Measurements from ENCODE around the gene TBC1D7.

Gene TBC1D7

DNA sequence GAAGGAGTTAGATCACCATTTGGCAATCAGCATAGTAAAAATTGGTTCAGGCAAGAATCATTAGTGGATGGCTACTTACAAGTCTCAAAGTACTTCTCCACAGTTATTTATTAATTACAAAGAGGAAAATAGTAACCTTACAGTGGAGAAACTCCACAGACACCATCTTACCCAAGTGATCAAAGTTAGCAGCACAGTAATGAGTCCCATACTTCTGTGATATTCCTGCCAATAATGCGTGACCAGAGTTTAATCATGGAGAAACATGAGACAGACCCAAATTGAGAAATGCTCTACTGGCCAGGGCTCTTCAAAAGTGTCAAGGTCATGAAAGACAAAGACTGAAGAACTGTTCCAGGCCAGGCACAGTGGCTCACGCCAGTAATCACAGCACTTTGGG, 9.5 kb downstream of the TBC1D7 start:
- no peak for FAIRE-seq

DNA sequence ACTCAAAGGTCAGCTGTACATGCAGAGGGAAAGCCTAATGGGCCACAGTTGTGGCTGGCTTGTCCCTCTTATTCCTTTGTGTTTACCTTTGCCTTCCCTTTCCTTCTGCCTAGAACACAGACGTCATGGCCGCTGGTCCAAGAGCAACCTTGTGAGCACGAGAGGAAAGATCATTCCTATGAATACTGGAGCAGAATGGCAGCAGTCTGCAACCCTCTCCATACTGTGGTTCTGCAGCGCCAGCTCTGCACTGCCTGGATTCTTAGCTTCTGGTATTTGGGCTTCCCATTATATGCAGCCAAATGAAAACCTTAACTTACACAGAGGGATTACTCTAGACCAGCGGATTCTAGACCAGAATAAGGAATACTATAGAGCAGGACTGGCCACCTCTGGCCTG, 12.4 kb downstream of the TBC1D7 start:
- FAIRE-seq, result no peak

DNA sequence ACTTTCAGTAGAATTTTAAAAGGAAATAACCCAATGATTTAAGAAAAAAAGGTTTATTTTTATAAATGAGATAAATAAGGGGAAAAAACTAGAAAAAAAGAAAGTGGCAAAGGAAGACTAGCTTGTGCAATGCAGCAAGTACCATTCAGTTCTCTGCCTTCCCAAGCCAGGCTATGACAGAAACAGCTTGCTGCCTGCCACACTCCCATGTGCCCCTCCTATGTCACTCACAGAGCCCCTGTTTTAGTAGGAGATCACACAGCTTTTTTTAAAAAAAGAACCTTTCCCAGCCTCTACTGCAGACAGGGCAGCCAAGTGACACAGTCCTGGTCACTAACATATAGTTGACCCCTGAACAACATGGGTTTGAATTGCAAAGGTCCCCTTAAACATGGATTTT, 13.5 kb downstream of the TBC1D7 start:
- FAIRE-seq, result no peak

DNA sequence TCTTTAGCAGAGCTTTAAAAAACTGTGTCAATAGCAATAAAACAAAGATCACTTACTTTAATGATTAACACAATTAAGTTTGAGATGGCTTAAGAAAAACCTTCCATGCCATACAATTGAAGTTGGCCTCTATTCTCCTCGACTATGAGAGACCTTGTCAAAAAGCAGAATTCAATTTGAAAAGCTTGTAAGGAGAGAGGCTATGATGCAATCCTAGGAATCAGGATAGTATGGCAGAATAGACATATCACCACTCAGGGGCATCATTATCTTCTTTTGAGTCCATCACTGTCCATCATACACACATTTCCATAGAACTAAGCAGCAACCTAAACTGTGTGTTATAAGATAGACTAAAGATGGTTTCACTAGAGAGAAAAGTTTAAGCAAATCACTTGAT, 17.2 kb downstream of the TBC1D7 start:
- FAIRE-seq, result no peak

DNA sequence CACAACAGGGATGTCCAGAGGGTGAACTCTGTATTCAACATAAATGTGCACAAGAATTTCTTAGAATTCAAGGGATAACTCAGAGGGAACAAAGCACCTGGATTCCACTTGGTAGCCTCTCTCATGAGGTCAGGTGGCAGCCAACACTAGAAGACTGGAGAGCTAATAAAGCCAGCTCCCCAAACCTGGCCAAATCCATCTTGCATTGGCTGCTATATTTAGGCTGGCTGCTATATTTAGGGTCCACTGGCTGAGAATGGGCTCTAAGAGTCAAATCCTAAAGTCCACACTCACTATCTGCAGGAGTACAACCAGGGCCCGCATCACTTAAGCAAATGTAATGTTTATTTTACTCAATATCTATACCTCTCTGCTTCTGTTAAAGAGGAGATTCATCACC, 20.0 kb downstream of the TBC1D7 start:
- no peak for FAIRE-seq

DNA sequence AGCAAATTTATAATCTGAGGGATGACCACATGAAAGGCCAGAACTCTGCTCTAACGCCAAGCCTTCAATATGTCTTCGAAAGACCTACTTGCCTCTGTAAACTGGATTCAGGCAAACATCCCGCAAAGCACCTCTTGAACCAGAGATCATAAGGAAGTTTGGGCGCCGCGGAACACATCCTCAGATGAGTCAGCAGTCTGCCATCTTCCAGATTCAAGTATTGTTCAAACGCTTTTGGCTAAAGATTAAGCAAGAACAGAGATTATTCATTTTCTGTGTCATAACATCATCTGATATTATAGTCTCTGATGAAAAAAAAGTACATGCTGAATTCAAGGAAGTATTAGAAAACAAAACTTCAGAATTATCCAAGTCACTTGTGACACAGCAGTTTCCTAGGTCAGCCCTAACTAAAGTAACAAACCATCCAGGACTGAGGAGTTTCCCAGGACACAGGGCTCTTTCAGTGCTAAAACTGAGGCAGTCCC, 20.8 kb downstream of the TBC1D7 start:
- FAIRE-seq, result no peak

DNA sequence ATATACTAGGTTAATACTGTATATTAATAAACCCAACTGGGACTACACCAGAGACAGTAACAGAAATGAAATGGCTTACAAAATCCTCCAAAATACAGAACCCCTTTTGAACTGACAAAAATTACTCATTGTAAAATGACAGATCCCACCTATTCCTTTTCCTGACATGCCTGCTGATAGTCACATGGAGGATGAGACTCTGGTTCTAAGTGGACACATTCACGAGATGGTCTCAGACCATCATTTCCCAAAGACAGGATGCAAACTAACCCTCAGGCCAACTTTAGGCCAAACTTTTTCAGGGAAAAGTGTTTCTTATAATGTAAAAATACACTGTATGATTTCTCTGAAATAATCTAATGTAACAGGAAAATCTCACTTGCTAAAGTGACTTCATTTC, 22.5 kb downstream of the TBC1D7 start:
- FAIRE-seq, result no peak

DNA sequence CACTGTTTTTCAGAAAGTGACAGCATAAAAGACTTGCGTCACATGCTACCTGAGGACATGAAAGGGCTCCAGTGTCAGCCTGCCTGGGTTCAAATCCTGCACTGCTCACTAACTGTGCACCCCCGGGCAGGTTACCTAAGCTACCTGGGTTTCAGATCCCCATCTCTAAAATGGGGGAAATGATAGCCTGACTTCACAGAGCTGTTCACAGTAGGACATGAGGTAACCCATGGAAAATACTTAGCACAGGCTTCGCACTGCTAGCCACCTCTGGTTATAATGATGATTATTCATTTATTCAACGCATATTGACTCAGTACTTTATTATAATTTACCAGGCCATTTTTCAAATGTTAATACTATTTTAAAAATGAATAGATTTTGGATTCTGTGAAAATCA, 23.0 kb downstream of the TBC1D7 start:
- no peak for FAIRE-seq

DNA sequence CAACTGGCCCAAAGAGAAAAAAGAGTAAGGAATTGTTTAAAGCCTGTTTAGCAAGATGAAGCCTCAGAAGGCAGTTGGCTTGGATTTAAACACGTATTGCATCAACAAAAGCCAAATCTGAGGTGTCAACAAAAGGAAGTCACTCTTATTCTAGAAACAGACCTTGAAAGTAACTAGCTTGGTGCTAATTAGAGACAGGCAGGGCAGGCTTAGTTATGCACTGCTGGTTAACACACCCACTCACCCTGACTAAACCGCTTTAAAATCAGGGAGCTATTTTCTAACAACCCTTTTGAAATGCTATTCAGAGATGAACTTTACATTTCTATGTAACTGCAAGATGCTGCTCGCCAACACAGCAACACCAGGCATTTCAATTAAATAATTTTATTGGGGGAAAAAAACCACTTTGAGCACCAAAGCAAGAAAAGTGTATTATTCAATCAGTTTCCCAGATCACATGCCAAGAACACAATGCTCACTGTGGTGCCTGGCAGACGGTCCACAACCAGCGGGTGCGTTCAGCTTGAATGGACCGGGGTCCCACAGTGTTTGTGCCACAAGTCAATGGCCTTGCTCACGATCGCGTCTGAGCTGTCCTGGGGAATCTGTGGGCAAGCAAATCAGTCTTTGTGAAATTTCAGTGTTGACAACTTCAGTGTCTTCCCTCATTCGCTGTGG, 23.6 kb downstream of the TBC1D7 start:
- no peak for FAIRE-seq

DNA sequence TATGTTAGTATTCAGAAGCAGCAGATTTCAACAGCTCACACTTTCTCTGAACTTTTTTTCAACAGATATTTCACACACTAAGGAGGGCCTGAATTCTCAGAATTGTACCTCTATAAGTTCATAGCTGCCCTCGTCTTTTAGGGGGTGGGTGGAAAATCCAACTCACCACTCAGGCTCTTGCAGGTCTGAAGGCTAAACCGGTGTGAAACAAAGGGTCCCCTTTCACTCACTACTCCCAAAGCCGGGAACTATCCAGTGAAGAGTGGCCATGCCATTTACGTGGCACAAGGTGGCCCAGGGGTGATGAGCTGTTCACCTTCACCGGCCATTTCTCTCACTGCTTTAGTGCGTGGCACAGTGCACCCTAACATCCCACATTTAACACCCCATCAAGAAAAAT, 24.2 kb downstream of the TBC1D7 start:
- no peak for FAIRE-seq

DNA sequence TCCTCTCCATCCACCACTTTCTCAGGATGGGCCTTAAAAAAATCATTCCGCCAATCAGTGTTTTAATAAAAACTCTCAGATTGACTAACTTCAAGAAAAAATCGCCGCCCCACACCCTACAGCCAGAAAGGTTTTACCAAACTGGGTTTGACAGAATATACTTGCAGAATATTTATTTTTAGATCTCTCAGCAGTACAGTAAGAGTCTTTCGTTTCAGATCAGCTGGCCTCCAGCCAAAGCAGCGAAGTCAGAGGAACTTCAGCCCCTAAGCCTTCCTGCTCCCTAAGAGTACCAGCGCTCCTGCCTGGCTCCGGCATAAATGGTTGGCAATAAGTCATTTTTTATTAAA, 24.7 kb downstream of the TBC1D7 start:
- FAIRE-seq, result no peak

DNA sequence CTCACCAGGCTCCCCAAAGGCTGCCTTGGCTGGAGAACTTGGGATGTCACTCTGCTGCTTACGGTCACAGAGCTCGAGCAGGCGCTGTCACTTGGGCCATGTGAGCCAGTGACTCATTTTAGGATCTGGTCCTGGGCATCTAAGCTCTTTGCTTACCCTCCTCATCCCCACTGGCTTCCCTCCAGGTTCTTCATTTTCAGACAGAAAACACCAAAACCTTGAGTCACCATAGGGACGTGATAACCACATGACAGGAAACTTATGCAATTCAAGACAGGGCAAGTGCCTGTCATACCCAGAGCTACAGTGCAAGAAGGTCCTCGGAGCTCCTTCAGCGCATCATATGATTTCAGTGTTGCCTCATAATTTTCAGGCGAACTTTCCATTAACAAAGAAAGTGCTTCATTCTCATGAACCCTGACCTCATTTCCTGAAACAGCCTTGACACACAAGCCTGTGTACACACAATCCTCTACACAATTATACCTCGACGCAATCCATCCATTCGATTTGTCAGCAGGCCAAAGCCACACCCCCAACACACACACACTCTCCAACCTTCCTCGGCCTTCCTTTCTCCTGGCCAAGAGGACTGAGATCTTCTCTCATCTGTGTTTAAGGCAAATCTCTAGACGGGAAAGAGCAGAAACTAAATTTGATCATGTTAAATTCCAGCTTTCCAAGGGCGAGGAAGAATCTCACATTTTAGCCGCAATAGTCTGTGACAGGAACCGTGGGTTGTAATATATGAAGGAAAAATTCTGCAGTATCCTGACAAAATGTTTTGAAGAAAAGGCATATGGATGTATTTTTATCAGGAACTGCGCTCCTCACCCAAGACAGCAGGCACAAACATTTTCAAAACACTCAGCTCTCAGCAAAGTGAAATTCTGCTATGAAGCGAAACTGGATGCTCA, 25.3 kb downstream of the TBC1D7 start:
- FAIRE-seq, result no peak

DNA sequence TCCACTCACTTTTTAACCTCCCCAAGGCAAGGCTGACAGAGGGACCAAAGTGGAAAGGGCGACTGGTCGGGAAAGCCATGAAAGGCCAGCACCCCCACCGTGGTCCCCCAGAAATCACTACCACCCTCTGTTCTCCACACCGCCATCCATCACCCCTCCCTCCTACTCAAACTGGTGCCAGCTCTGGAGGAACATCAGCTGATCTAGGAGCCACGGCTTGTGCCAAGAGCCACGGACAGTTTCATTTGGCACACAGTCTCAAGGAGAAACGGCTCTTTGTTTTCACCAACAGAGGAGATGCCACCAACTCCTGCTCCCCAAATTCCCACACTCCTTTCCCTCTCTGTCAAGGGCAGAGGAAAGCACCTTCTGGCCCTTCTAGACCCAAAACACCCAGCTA, 26.0 kb downstream of the TBC1D7 start:
- no peak for FAIRE-seq

DNA sequence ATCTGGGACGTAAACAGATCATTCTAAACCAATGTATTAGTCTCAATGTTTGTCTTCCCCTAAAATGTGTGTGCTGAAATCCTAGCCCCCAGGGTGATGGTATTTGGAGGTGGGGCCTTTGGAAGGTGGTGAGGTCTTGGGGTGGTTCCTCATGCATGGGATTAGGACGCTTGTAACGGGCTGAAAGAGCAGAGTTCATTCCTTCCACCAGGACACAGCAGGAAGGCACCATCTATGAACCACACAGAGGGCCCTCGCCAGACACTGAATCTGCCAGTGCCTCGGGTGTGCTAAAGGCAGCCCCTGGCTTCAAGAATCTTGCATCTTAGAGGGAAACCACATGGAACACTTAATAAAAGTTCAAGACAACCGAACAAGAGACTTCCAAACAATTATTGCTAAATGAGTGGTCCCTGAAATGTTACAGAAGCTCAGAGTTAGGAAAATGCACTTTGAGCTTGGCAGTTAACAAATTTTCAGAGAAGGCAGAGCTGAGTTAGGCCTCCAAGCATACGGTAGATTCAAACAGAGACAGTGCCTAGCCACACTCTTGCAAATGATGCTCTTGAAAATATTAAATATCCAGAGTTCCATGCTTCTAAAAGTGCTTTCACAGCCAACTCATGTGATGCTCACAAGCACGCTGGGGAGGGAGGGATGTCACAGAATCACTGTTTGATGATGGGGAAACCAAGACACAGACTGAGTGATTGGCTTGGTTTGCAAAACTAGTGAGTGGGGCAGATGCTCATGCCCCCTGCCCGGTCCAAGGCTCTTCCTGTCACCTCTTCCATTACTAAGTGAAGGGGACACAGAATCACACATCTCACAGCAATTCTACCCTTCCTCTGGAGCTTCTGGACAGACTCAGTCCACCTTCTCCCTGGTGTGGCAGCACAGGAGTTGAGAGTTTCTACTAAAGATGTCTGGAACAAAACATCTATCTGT, 27.4 kb downstream of the TBC1D7 start:
- FAIRE-seq, result no peak

DNA sequence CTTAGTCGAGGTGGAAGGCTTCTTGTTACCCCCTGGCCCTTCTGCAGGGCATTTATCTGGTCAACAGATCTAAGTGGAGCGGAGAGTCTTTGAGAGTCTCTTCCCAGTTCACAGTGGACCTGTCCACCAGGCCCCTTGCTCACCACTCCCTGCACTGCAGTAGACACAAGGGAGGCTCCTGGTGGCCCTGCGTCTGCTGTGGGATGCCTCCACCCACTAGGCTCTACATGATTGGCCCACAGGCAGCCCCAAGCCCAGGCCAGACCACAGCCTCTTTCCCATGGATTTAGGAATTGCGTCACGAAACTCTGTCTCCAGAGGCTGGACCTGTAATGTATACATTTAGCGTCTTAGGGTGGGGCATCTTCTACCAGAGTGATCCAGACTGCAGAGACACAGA, 28.4 kb downstream of the TBC1D7 start:
- FAIRE-seq, result no peak

DNA sequence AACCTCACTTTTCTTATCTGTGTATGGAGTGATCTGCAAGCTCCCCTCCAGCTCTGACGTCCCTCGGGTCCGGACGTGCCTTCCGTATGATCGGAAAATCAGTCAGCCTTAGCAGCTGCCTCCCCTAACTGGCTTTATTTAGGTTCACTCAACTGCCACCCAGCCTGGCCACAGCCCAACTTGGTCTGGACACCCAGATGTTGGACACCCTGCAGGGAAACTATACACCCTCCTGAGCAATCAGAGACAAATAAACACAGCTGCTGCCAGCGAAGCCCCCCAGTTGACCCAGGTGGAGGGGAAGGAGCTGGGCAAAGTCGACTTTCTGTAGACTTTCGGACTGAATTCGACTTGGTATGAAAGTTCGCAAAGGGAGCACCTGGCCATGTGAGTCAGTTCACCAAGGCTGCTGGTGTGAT, 28.9 kb downstream of the TBC1D7 start:
- FAIRE-seq, result no peak

DNA sequence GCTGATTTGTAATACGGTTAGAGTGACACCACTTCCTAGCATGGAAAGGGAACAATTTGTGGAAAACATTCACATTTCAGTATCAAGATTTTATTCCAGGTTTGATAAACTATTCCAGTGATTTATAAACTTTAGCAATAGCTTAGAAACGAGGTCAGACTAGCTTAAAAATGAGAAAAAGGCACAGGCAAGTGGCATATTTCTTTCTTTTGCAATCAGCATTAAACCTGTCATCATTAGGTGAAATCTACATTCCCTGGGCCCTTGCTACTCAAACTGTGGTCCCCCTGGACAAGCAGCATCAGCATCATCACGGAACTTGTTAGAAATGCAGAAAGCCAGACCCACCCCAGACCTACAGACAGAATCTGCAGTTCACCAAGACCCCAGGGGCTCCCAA, 29.9 kb downstream of the TBC1D7 start:
- FAIRE-seq, result no peak

DNA sequence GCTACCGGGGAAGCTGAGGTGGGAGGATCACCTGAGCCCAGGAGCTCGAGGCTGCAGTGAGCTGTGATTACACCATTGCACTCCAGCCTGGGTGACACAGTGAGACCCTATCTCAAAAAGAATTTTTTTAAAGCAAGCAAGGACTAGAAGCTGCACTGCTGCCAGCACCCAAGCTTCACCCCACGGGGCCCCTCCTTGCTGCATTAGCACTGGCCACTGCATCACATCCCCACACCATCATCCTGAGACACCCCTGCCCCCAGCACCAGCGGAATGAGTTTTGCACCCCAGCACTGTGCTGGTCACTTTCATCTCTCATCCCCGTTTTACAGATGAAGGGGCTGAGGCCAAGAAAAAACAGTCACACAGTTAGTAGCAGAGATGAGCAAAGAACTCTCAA, 30.9 kb downstream of the TBC1D7 start:
- FAIRE-seq, result no peak

DNA sequence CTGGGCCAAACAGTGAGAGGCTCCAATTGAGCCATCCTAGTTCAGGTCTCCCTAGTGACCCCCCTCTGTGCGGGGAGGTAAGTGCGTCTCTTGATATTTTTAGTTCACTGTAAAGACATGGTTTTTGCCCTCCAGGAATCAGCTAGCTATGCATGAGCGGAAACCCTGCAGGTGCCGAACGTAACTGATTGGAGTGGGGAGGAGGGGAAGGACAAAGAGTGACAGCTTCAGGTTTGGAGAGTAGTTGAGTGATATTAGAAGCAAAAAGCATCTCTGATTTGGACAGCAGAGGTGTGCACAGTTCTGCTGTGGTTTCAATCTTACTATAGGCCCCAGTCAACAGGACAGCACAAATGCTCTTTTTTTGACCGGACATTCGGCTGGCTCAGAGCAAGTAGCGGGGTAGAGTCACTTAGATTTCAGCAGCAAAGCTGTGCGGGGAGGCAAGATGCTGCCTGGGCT, 31.8 kb downstream of the TBC1D7 start:
- FAIRE-seq, result no peak

DNA sequence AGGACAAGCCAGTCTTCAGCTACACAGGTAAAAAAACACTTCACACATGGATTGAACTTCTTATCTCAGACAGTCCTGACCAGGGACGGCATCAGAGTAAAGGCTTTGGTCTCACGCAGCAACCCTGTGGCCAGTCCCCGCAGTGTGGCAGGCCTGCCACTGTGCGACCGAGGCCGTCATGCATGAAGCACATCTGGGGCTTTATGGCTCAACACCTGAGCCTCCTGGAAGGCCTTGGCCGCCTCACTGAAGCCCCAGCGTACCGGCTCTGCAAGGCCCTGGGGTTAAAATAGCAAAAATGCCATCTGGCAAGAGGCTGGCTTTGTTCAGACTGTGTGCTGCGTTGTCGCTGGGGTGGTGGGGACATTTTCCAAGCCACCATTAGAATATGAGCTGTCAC, 32.8 kb downstream of the TBC1D7 start:
- no peak for FAIRE-seq

DNA sequence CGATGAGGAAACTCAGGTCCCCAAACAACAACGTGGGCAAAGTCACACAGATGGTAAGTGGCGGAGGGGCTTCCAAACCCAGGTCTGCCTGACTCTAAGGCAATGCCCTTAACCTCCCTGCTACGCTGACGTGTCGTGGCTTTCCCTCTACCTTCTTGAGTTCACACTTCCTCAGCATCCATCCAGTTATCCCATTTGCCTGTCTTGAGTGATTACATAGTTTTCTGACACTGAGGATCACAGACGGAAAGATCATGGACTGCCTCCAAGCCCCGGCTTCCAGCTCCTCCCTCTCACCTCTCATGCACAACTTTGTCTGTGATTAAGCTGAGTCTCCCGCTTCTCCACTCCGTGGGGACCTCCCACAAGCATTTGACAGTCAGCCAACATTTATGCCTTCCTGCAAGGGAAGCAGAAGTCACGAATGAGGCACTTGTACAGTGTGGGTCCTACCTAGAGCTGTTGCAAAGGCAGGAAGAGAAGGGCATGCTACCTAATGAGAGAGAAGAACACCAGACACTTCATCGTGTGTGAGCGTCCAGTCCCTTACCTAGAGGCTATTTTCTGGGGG, 33.8 kb downstream of the TBC1D7 start:
- no peak for FAIRE-seq

DNA sequence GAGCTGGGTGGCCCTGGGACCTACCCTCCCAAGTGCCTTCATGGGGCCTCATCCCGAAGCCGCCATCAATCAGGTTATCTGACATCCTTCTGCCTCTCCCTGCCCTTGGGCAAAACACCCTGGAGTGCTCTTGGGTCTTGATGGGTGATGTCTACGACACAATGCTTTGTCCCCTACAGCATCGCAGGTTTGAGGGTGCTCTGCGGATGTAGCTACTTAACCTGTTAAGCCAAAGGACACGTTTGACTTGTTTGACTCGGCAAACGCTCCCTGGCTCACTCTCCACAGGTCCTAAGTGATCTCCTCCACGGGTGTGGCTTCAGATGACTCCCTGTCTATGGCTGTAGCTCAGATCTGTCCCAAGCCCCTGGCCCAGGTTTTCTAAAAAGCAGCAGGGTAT, 35.6 kb downstream of the TBC1D7 start:
- no peak for FAIRE-seq

DNA sequence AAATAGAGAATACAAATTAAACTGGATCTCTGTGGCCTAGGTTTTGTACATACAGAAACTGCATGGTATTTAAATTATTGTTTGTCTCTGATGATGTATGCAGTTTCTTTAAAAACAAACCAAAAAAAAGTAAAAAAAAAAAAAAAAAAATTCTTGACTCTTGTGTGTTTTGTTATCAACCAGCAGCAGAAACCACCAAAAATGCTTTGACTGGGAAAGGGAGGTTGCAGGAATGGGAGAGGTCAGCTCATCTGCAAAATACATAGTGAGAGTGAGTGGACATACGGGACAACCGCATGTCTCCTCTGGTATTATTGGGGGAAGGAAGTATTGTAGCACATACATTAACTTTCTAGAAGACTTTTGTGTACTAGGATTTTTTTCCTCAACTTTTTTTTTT, 38.0 kb downstream of the TBC1D7 start:
- FAIRE-seq, result no peak
